ENCODE measurements around the gene WDR19. TPM values are rescaled to one million over a fixed set of nuclear protein-coding genes. Genes with fewer than 3 reads are reported as not detected.
A peak's percentile ranks its signal among the peaks of the same experiment; 100 is the strongest.

WDR19 gene
- total and polyA plus RNA-seq, 8 donors: 6.3 to 41.3 (median 13.7) TPM

DNA sequence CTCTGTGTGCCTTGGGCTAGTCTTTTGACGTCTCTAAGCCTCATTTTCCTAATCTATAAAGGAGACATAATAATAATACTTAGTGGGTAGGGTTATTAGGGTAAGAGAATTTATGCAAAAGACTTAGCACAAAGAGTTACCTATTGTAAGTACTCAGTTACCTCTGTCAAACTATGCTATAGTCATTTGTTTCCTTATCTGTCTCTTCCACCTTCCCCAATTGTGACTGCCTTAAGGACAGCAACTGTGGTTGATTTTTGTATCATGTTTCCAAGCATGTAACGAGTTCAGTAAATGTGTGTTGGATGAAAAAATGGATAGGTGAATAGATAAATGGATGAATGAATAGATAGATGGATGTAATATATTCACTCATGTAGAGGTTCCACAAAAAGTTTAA, 48.1 kb downstream of the WDR19 start:
- no peaks in the 10 kb centered on the region for H3K36me3 ChIP-seq
- intact Hi-C loops (cut with DNase I): no loop called here
- 97% methylated on average over 2 of the region's 2 CpGs for WGBS, 2 donors
- FAIRE-seq: no peak
- H3K4me1 ChIP-seq: peaks cover 0 to 5% (median 0%) of the 10 kb centered on the region in 3 donors
- TF ChIP-seq, protein P1, sequence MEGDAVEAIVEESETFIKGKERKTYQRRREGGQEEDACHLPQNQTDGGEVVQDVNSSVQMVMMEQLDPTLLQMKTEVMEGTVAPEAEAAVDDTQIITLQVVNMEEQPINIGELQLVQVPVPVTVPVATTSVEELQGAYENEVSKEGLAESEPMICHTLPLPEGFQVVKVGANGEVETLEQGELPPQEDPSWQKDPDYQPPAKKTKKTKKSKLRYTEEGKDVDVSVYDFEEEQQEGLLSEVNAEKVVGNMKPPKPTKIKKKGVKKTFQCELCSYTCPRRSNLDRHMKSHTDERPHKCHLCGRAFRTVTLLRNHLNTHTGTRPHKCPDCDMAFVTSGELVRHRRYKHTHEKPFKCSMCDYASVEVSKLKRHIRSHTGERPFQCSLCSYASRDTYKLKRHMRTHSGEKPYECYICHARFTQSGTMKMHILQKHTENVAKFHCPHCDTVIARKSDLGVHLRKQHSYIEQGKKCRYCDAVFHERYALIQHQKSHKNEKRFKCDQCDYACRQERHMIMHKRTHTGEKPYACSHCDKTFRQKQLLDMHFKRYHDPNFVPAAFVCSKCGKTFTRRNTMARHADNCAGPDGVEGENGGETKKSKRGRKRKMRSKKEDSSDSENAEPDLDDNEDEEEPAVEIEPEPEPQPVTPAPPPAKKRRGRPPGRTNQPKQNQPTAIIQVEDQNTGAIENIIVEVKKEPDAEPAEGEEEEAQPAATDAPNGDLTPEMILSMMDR (IDR thresholded peaks at IDR 0.05): no peak
- no peak overlapping the region for H3K27ac ChIP-seq
- no peaks in the 10 kb centered on the region for H3K27me3 ChIP-seq
- H3K9me3 ChIP-seq: no peaks in the 10 kb centered on the region
- ATAC-seq: no peak
- no peak overlapping the region for H3K4me3 ChIP-seq
- no peak for DNase-seq

DNA sequence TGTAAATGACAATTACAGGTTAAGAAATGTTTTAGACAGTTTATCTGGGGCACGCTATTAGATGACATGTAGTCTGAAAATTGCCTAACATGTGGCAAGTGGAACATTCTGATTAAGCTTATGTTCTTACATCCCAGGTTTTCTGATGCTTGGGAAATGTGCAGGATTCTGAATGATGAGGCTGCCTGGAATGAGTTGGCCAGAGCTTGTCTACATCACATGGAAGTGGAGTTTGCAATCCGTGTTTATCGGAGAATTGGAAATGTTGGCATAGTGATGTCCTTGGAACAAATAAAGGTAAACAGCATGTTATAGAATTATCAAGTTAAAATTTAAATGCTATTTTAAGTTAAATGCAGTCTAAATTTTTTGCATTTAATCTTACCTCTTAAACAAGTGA, 49.3 kb downstream of the WDR19 start:
- intact Hi-C loops (cut with DNase I): no loop called here
- peaks cover 0 to 5% (median 0%) of the 10 kb centered on the region in 3 donors for H3K4me1 ChIP-seq
- WGBS, 2 donors: 50 to 57% methylated on average over 3 of the region's 3 CpGs
- ATAC-seq: peak; percentile 32 to 75 (median 58)
- no peak overlapping the region for H3K27ac ChIP-seq
- no peaks in the 10 kb centered on the region for H3K9me3 ChIP-seq
- no peak overlapping the region for H3K4me3 ChIP-seq
- TF ChIP-seq, protein P1 (IDR thresholded peaks at IDR 0.05): no peak
- DNase-seq: peak in 1 of 6 donors; percentile 14
- H3K36me3 ChIP-seq: no peaks in the 10 kb centered on the region
- H3K27me3 ChIP-seq: no peaks in the 10 kb centered on the region
- FAIRE-seq: no peak

GRCh38 chr4:39232100-39232499, 49.8 kb downstream of the WDR19 start:
- TF ChIP-seq, protein P1 (IDR thresholded peaks at IDR 0.05): no peak
- Histone ChIP-seq H3K27ac (no peak overlapping the region), H3K27me3 (no peaks in the 10 kb centered on the region), H3K36me3 (no peaks in the 10 kb centered on the region), H3K4me3 (no peak overlapping the region), H3K4me1 (peaks cover 0 to 5% (median 0%) of the 10 kb centered on the region in 3 donors), H3K9me3 (no peaks in the 10 kb centered on the region)
- 56 to 64% methylated on average over 7 of the region's 7 CpGs for WGBS, 2 donors
- peak in 2 of 6 donors; percentile 9 to 19 for DNase-seq
- no peak for FAIRE-seq
- ATAC-seq: peak; percentile 62 to 89 (median 78)
- intact Hi-C loops (cut with DNase I): no loop called here

DNA sequence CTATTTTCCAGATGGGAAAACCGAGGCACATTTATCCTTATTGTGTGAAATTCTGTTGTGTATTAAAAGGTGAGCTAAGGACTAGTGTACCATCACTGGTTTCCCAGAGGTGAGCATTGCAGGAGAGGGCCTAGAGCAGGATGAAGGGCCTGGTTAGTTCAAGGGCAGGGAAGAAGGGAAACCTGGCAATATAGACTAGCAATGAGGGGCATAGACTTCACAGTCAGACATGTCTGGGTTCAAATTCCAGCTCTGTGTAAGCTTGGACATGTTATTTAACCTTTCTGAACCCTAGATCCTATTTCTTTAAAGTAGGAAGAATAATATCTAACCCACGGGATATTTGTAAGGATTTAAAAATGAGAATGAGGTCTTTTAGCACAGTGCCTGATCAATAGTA, 50.8 kb downstream of the WDR19 start:
- Histone ChIP-seq H3K27ac (no peak overlapping the region), H3K9me3 (no peaks in the 10 kb centered on the region), H3K27me3 (no peaks in the 10 kb centered on the region), H3K4me1 (peaks cover 0 to 2% (median 0%) of the 10 kb centered on the region in 3 donors), H3K36me3 (no peaks in the 10 kb centered on the region), H3K4me3 (no peak overlapping the region)
- WGBS, 2 donors: 88 to 93% methylated on average over 2 of the region's 2 CpGs
- FAIRE-seq: no peak
- no peak for DNase-seq
- TF ChIP-seq, protein P1 (IDR thresholded peaks at IDR 0.05): no peak
- no peak for ATAC-seq
- intact Hi-C loops (cut with DNase I): no loop called here

DNA sequence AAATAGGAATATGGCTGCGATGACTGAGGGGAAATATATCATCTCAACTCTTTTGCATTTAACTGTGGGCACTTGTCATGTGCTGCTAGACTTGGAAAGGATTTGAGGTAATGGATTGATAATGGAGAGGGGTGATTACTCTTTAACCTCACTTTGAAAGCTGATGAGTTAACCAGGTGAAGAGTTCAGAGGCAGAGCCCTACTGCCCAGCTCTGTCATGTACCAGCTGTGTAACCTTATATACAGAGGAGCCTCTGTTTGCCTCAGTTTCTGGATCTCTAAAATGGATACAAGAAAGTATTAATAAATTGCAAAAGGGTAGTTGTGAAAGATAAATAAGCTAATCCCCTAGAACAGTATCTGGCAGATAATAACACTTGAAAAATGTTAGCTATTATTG, 51.5 kb downstream of the WDR19 start:
- ATAC-seq: no peak
- no peak for DNase-seq
- Histone ChIP-seq H3K4me3 (no peak overlapping the region), H3K27ac (no peak overlapping the region), H3K27me3 (no peaks in the 10 kb centered on the region), H3K9me3 (no peaks in the 10 kb centered on the region), H3K4me1 (no peaks in the 10 kb centered on the region), H3K36me3 (no peaks in the 10 kb centered on the region)
- FAIRE-seq: no peak
- TF ChIP-seq, protein P1 (IDR thresholded peaks at IDR 0.05): no peak
- WGBS, 2 donors: 93 to 95% methylated on average over 1 of the region's 1 CpG
- intact Hi-C loops (cut with DNase I): no loop called here
